Liver (tissue), 3 donors: ENCODE data around the gene TWNK.

Source experiments
- CTCF ChIP-seq: fragments of 150-350 bp; IDR thresholded peaks from 2 replicates; pipeline ENCODE4 v1.5.1; 2017; ENCODE audit warnings: improper control_type of control experiment, low read depth, low read length; ENCODE audit not compliant: missing input control
- EGR1 ChIP-seq, 2 donors: IDR thresholded peaks; 2 replicates each; pipeline ENCODE4 v1.6.1; 2016 to 2018; ENCODE audit warnings: antibody characterized with exemption in 2 of 2, low read depth in 2 of 2
- RAD21 ChIP-seq, 2 donors: IDR thresholded peaks; 2 replicates each; pipeline ENCODE4 v1.6.1; 2016; ENCODE audit warnings: antibody characterized with exemption in 2 of 2, mild to moderate bottlenecking in 2 of 2
- SP1 ChIP-seq: IDR thresholded peaks from 2 replicates; pipeline ENCODE4 v1.6.1; 2018; ENCODE audit warnings: antibody characterized with exemption, mild to moderate bottlenecking
- TAF1 ChIP-seq: conservative IDR thresholded peaks from 2 replicates; pipeline ENCODE4 v1.6.1; 2016; ENCODE audit warnings: antibody characterized with exemption, mild to moderate bottlenecking
- YY1 ChIP-seq: IDR thresholded peaks from 2 replicates; pipeline ENCODE4 v1.6.1; 2016; ENCODE audit warnings: antibody characterized with exemption, mild to moderate bottlenecking
- donor health status: healthy.
- donor health status: healthy.

GRCh38 chr10:100999742-101000126 is 12.4 kb downstream of the TWNK start, which contains the start of gene LZTS2:
- TF ChIP-seq CTCF (no peak), SP1 (no peak), TAF1 (no peak), YY1 (no peak), RAD21 (IDR thresholded peaks at IDR 0.05) (no peak), EGR1 (IDR thresholded peaks at IDR 0.05; ENCODE audit: low read depth in 2 of 2) (no peak)
